Measurements from ENCODE around the gene SUCLG2.

The SUCLG2 gene

DNA sequence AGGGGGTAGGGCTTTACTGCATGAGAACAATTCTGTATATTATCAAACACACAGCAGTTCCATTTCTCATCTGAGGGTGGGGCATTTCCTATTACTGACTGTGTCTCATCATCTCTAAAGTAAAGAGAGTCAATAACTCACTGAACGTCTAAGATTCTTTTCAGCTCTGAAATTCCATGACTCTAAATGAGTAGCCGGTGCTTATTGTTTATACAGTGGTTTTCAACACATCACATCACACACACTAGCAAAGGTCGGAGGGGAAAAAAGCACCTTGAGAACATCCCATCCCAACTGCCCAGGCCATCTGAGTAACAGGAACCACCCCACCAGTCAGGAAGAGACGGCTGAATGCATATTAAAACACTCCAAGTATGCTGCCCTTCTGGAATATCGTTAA, 196.0 kb downstream of the SUCLG2 start:
- DNase-seq (ENCODE audit: low read depth) = no peak

DNA sequence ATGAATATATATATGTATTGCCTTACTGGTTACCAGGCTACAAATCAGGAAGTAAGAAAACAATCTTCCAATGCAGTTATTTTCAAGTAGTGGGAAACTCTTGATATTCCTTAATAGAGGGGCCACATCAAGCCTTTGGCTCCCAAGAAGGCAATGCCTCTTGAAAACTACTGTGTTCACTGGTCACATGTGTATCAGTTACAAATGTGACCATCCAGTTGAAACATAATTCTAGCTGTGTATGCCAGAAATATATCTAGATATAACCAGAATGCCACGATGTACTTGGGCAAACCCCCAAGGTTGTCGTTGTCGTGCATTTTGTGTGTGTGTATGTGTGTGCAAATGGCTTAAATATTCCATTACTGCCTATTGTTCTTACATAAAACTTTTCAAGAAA, 200.8 kb downstream of the SUCLG2 start:
- no peak for DNase-seq (ENCODE audit: low read depth)

DNA sequence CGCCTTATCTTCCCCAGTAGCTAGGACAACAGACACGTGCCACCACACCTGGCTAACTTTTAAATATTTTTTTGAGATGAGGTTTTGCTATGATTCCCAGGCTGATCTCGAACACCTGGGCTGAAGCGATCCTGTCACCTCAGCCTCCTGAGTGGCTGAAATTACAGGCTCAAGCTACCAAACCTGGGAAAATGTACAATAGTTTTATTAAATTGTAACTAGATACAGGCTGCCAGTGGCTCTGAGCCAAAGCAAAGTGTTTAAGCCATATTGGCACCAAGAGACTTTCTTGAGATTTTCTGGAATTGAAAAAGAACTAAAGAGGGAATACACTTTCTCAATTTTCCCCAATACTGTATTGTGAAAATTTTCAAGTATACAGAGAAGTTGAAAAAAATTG, 204.3 kb downstream of the SUCLG2 start:
- no peak for DNase-seq (ENCODE audit: low read depth)

DNA sequence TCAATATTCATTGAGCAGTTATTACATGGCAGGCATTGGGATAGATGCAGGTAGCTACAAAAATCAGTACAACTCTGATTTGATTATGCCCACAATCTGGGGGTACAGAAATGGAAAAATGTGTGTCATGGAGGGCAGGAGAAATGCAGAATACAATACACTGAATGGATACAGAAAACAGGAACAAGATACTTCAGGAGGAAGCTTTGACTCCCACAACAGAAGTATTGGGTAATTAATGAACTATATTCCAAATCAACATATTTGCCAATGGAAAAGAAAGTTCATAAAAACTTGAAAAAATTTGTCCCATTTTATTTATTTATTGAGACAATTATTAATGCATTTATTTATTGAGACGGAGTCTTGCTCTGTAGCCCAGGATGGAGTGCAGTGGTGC, 207.0 kb downstream of the SUCLG2 start:
- DNase-seq (ENCODE audit: low read depth) = no peak

DNA sequence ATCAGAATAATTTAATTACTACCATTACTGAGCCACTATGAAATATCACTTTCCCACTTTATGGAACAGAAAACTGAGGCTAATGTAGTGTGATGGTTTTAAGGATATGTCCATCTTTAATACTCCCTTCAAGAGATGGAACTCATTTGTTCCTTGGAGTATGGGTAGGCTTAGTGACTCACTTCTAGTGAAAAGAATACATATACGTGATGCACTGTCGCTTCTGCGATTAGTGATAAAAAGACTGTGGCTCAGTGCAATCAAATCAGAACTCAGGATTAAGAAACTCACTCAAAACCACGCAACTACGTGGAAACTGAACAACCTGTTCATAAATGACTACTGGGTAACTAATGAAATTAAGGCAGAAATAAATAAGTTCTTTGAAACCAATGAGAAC, 216.6 kb downstream of the SUCLG2 start:
- no peak for DNase-seq (ENCODE audit: low read depth)

DNA sequence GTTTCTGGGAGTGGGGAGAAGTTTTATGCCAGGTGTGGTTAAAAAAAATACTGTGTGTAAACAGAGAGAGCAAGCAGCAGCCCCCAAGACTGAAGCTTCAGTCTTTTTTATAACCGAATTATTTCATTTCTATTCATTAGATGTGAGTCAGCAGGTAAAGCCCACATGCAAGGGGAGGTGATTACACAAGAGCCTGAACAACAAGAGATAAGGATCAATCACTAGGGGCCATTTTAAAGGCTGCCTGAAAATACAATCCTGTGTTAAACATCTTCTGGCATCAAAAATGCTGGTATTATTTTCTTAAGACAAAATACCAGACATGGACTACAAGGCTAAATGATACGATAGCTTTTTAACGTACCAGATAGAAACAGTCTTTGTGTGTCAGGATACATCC, 217.3 kb downstream of the SUCLG2 start:
- DNase-seq (ENCODE audit: low read depth) = no peak

DNA sequence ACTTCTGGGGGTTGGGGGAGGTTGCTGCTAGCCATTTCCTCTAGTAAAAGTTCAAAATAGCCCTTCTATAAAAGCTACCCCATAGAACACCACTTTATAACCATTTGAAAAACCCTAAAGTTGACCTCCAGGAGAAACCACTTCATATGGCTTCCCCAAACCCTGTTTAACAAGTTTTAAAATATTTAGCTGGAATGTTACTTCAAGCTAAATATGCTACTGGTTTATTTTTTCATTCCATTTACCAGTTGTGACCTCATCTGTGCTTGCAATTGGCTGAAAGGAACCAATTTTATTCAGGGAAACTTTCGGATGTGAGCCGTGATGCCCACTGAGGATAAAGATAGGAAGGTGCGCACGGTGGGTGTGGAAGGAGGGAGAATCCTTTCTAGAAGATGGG, 221.3 kb downstream of the SUCLG2 start:
- no peak for DNase-seq (ENCODE audit: low read depth)

DNA sequence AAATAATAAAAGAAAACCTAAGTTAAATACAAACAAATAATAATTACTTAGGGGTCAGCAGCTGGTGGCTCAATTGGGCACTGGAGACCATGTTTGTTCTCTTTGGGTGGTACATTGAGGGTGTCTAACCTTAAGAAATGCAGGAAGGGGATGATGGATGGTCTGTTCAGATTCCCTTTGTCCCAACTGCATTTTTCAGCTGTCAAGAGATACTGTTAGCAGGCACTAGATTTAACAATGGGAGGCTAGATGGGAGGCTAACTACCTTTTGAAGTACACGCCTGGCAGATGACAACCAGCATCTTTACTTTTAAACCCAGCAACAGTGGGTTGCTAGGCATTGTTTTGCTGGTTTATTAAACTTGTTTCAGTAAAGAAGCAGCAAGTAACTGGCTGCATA, 222.5 kb downstream of the SUCLG2 start:
- DNase-seq (ENCODE audit: low read depth) = no peak

DNA sequence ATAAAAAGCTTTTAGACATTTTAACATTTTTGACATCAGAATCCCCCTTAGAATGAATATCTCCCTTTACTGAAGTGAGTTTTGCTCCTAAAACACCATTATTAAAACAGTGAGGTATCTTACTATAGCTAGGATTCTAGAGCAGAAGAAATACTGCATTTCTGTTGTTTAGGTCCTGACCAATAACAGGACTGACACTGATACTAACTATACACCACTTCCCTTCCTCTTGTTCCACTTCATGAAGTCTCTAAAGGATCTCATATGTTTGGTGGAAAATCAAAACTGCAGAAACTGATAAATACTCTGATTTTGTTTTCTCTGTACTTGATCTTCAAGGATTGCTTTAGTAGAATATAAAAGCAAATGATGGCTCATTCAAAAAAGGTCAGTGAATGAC, 230.7 kb downstream of the SUCLG2 start:
- DNase-seq (ENCODE audit: low read depth) = no peak

DNA sequence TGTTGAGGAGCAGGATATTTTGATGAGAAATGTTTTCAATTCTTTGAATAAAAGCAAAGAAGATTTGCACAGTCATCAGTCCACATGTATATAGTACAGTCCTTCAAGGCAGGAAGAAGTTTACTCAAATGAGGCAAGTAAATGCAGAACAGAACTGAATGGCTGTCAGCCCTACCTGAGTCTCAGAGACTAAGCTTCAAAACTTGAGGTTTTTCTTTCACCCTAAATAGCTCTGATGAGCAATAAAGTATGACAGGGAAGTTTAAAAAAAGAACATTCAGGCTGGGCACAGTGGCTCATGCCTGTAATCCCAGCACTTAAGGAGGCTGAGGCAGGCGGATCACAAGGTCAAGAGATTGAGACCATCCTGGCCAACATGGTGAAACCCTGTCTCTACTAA, 232.5 kb downstream of the SUCLG2 start:
- no peak for DNase-seq (ENCODE audit: low read depth)

DNA sequence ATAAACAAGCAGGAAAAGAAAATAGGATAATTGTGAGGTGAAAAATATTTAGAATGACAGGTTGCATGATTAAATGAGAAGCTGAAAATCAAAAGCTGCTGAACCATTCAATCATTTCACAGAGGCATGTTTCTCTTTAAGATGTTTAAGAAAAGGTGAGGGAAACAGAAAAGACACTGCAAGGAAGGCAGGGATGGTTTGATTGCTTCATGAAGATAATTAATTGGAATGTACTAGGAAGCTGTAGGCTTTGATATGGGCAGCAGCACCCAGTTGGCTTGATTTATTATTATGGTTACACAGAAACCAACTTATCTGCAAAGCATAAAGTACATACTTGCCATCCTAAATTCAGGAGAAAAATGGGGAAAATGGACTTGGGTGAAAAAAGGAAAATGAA, 234.6 kb downstream of the SUCLG2 start:
- DNase-seq (ENCODE audit: low read depth) = no peak

DNA sequence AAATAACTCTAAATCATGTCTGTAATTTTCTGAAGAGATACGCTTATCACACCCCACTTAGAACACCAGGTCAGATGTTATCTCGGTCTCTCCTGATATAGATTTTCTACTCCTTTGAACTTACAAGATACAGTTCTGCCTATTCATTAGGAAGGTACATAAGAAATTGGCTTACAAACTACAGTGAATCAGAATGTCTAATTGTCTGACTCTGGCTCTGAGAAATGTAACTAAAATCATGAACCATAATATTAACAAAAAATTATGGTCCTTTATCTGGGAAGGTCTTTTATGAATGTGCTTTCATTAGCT, 235.2 kb downstream of the SUCLG2 start:
- no peak for DNase-seq (ENCODE audit: low read depth)

DNA sequence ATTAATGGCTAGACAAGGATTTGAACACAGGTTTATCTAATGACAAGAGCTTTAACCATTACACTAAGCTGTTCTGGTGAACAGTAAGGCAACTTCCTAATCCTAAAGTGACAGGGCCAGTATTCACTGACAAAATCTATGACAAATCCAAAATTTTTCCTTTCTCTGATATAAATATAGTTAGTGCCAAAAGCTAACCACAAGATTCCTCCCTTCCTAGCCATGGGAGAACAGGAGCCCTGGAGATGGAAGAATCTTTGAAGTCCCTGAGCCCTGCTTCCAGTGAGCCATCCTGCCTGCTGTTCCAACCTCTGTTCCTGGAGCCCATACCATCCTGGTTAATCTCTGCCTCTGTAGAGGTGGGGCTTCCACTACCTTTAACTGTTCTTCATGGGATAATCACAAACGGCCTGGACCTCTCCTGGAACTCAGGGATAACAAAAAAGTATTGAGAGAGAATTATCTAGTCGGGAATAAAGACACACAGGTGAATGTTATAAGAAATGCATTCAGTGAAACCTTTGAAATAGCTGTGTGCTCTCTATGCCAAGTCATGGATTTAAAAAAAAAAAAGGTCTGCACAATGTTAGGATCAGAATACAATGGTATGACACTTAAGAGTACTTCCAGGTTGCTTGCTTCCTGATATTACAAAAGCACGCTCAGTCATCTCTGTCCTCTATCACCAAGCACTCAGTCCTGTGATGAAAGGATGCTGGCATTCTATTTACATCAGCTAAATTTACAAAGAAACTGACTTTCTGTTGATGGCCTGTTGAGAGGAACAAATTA, 235.8 kb downstream of the SUCLG2 start:
- DNase-seq (ENCODE audit: low read depth) = no peak

DNA sequence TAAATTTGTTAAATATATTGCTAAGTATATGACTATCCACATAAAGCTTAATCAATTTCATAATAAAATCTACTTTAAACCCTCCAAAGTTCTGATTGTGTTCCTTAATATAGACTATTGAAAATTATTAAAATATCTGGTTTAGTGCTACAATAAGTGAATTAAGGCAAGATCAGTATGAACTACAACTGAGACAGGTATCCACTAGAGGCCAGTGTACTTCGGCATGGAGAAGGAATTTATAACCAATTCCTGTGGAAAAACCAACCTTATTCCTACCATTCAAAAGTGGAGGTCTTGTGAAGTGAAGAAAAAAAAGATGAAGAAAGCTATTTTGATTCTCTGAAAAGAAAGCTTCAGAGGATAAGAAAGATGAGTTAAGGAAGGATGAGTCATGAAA, 237.7 kb downstream of the SUCLG2 start:
- no peak for DNase-seq (ENCODE audit: low read depth)

DNA sequence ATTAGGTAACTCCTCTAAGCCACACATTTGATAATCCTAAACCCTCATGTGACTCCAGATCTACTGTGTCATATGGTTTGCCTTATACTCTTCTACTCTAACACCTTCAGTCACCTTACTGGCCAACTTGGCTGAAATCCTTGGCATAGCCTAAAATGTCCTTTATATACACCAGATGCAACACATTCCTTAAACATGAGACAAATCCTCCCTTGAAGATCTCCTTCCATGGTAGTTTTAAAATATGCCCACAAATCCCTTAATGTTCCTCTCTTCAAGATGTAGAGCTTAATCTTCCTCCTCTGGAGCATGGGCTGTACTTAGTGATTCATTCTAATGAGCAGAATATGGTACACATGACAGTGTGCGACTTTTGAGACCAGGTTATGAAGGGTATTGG, 238.9 kb downstream of the SUCLG2 start:
- DNase-seq (ENCODE audit: low read depth) = no peak

DNA sequence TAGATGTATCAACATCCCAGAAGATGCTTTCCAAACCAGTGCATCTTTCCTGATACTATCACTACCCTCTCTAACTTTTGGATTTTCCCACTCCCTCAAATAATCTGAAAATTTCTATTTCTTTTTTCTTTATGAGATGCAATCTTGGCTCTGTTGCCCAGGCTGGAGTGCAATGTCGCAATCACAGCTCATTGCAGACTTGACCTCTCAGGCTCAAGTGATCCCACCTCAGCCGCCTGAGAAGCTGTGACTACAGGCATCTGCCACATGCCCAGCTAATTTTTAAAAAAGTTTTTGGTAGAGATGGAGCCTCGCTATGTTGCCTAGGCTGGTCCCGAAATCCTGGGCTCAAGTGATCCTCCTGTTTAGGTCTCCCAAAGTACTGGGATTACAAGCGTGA, 239.7 kb downstream of the SUCLG2 start:
- DNase-seq (ENCODE audit: low read depth) = no peak

DNA sequence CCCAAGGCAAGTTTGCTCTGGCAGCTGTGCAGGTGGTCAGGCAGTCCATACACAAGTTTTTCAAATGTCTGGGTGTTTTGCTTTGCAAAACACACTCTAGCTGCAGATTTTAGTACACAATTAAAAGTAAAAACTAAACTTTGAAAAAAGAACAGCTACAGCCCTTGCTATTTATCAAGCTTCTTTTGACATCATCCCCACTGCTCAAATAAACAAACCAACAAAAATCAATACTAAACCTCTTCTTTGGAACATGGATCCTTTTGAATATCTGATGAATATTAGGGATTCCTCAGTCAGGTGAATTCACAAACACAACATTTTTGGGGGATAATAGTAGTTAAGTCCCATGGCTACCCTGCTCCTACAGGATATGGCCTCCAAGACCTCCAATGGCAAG, 249.2 kb downstream of the SUCLG2 start:
- no peak for DNase-seq (ENCODE audit: low read depth)

DNA sequence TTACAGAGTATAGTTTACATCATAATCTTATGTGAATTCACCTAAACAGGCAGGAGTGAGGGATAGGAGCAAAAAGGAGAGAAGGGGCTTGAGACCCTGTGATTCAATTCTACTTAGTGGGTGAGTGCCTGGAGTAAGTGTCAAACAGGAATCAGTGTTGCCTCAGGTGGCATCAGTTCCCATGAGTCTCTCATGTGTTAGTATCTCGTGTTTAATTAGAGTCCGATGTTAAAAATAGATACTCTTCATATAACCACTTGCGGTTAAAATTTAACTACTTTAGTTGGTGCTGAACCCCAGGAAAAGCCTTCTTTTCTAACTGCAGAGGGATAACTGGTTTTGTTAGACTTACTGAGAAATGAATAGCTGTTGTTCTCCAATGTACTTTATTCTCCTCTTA, 251.5 kb downstream of the SUCLG2 start:
- no peak for DNase-seq (ENCODE audit: low read depth)

DNA sequence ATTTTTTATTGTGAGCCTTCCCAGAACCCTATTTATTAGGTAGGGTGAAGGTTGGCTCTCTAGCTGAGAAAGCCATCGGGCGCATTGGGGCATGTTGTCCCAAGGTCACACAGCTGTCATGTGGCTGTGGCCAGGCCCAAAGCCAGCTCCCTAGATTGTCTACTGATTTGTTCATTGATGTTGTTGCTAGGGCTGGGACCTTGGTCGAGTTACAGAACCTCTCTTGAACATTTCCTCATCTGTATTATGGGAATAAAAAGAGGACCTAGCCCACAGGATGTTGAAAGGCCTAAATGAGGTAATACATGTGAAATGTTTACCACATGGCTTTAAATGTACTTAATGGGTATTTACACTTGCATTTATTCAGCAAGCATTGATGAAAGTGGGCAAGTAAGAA, 252.5 kb downstream of the SUCLG2 start:
- no peak for DNase-seq (ENCODE audit: low read depth)

DNA sequence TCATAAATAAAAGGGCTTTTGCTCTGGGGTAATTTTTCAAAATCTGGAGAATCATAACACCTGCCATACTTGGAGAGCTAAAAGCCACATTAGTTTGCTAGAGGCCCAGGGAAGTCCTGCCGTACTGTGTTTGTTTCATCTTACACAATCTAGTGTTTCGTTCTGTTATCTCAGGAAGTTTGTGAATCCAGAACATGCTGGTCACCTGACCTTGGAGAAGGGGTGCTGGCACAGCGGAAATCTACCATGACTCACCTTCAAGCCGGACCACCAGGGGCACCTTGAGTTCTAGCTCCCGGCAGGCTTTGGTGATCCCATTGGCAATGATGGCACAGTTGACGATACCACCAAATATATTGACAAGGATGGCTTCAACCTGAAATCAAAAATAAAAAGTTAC, 253.9 kb downstream of the SUCLG2 start:
- no peak for DNase-seq (ENCODE audit: low read depth)

DNA sequence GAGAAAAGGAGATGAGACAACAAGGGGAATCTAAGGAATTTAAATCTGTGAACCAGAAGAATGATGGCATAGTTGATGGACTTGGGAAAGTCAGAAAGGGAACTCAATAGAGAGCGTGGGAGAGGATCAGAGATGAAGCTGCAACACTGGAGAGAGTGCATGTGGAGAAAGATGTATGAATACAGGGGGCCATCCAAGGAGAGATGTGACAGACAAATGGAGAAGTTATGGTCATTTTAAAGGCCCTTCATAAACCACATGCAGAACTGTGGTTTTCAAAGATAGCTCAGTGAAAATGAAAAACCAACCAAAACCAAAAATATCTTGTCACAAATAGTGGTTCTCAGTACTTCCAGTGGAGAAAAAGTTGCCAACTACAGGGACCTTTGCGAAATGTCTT, 265.2 kb downstream of the SUCLG2 start:
- DNase-seq (ENCODE audit: low read depth) = no peak

DNA sequence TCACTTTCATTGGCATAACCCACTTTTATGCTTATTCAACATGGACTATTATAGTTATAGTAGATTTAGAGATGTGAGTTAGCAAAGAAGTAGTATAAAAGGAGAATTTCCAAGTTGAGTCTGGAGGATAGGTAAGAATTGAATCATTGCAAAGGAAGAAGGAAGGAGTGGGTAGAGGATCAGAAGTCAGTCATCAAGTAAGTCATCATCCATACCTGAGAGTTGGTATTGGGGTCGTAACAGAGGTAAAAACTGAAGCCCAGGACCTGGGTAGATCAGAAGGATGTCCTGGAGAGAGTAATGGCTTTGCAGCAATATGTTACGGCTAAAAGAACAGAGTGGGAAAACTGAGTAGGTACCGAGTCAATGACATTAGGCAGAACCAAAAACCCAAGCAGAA, 265.7 kb downstream of the SUCLG2 start:
- no peak for DNase-seq (ENCODE audit: low read depth)

DNA sequence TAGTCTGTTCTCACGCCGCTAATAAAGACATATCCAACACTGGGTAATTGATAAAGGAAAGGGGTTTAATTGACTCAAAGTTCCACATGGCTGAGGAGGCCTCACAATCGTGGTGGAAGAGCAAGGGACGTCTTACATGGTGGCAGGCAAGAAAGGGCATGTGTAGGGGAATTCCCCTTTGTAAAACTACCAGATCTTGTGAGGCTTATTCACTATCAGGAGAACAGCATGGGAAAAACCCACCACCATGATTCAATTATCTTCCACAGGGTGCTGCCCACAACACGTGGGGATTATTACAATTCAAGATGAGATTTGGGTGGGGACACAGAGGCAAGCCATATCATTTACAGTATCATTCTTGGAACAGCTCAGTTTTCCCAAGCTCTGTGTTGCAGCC, 268.0 kb downstream of the SUCLG2 start:
- DNase-seq (ENCODE audit: low read depth) = no peak

DNA sequence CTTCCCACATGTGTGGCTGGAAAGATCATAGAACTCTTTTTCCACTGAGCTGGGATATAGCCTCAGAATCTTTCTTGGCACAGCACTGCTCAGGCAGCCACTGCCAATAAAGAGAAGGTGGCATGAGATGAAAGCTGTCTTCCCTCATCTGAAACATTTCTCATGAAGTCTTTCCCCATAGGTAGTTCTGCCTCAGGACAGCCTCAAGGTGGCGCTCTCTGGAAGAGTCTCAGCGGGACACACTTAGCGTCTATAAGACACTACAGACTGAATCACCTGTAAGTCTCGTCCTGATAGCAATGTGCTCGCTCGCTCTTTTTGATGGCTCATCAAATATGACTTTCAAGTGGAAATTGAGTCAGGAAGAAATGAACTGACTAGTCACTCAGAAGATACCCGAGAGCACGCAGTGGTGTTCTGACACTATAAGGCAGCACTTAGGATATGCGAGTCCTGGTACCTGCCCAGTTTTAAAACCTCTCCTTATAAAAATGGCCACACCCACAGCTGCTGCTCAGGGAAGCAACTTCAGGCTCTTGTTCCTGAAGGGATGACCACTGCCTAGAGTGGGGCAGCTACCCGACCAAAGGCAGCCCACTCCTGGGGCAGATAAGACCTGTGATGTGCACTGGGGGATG, 269.5 kb downstream of the SUCLG2 start:
- DNase-seq (ENCODE audit: low read depth) = peak; percentile 5

All from activated gamma-delta T cell treated with anti-CD3 and anti-CD28 coated beads, Interleukin-2, amount 50 U/mL, for 16 hours (primary cell).